SH-SY5Y (cell line): Measurements from ENCODE around the gene UBN2.

ENCODE experiments used
- GATA2 ChIP-seq: IDR thresholded peaks from 2 replicates; pipeline ENCODE4 v1.6.1; 2011; ENCODE audit warnings: mild to moderate bottlenecking, low read depth, low read length
- GATA3 ChIP-seq: IDR thresholded peaks from 2 replicates; pipeline ENCODE4 v1.6.1; 2011; ENCODE audit warnings: low read depth, mild to moderate bottlenecking, low read length, moderate library complexity

DNA sequence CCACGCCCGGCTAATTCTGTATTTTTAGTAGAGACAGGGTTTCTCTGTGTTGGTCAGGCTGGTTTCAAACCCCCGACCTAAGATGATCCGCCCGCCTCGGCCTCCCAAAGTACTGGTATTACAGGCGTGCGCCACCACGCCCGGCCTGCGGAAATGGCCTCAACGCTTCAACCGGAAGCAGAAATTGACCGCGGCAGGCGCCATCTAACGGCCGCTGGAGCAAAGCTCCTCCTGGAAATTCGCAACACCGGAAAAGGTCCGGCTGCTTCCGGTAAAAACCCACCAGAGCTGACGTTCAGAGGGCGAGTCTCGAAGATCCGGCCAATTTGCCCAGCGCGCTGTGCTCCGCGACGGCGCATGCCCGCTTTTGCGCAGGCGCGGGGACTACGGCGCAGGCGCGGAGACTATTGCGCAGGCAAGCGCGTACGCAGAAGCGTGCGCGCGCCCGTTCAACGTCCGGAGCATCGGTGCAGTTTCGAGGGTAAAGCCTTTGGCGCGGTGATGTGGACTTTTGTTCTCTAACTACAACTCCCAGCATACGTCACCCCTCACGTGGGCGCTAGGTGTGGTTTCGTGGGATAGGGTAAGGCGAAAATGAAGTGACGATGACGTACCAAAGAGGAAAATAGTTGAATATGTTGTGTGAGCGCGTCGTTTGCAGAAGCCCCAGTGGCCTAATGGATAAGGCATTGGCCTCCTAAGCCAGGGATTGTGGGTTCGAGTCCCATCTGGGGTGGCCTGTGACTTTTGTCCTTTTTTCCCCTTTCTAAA is 109.2 kb downstream of the UBN2 start:
- TF ChIP-seq GATA3 (no peak), GATA2 (0 out of 2 replicates have a peak, but pooled peaks have one; percentile 18)
